ENCODE data around the gene ABCC1.
"Not testable (repeated sequence)": the region's sequence is repeated elsewhere in the genome, so short reads cannot be mapped to it uniquely, and the experiment has no call there.

The ABCC1 gene

GRCh38 chr16:15947983-15948509, 1.4 kb upstream of the ABCC1 start:
- no peak for DNase-seq

DNA sequence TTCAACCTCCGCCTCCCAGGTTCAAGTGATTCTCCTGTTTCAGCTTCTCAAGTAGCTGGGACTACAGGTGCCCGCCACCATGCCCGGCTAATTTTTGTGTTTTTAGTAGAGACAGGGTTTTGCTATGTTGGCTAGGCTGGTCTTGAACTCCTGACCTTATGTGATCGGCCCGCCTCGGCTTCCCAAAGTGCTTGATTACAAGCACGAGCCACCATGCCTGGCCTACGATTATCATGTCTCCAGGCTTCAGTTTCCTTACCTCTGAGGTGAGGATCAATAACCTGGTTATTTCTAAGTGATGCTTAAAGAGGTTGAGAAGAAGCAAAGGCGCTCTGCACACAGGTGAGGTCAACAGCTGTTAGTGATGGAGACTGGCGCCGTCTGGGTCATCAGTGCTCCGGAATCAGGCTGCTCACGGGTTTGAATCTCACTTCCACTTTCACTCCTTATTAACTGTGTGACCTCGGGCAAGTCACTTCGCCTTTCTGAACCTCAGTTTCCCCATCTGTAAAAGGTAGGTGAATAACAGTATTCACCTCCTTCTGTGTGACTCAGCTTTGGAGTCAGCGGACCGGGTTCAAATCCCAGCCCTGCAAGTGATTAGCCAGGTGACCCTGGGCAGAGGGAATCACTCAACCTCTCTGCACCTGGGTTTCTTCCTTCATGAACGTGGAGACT, 745 bp upstream of the ABCC1 start:
- DNase-seq, result no peak

DNA sequence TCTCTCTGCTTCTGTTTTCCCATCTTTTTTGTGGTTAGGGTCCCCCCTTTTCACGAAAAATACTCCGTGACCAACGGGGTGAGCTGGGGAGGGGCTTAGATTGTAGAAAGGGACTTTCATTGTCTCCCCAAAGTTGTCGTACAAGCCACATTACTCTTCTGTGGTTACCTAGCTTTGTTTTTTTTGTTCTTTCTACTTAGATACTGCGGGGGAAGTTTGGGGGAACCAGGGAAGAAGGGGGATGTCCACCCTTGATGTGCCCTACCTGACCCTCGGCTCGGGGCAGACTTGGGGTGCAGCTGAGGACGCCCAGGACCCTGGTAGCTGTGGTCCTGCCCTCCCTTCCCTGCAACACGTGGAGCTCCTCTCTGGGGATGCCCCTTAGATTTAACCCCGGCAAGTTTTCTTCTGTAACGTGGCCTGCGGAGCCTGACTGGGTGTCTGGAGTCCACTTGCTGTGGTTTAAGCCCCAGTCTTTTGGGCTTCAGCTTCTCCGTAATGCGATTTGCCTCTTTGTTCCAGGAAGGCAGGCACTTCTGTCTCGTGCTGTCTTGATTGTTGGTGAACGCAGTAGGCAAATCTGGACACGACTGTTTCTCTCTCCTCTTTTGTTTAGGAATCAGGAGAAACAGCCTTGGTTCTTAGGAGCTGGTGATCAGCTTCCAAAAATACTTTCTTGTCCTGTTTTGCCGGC, 892 bp downstream of the ABCC1 start:
- peak in 1 of 2 experiments; percentile 23 for DNase-seq

- no peak for DNase-seq
These were observed 1.5 kb downstream of the ABCC1 start for GRCh38 chr16:15950869-15951268.

GRCh38 chr16:15951852-15952251, 2.4 kb downstream of the ABCC1 start:
- no peak for DNase-seq

GRCh38 chr16:15952265-15952711, 2.9 kb downstream of the ABCC1 start:
- DNase-seq, result no peak

DNA sequence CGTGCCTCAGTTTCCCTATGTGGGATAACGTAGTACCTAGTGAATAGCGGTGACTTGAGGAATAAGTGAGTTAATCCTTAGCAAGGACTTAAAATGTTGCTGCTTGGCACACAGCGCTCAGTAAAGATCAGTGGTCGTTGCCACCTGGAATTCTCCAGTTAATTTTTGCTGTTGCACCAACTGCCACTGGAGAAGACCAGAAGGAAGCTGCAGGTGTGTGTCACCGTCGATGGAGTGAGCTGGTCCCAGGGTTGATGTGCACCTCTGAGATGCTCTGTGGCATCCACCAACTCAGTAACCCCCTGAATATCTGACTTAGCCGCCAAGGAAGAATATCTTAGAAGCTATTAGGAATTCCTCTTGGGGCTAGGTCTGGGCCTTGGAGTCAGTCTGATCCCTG, 4.1 kb downstream of the ABCC1 start:
- no peak for DNase-seq

DNA sequence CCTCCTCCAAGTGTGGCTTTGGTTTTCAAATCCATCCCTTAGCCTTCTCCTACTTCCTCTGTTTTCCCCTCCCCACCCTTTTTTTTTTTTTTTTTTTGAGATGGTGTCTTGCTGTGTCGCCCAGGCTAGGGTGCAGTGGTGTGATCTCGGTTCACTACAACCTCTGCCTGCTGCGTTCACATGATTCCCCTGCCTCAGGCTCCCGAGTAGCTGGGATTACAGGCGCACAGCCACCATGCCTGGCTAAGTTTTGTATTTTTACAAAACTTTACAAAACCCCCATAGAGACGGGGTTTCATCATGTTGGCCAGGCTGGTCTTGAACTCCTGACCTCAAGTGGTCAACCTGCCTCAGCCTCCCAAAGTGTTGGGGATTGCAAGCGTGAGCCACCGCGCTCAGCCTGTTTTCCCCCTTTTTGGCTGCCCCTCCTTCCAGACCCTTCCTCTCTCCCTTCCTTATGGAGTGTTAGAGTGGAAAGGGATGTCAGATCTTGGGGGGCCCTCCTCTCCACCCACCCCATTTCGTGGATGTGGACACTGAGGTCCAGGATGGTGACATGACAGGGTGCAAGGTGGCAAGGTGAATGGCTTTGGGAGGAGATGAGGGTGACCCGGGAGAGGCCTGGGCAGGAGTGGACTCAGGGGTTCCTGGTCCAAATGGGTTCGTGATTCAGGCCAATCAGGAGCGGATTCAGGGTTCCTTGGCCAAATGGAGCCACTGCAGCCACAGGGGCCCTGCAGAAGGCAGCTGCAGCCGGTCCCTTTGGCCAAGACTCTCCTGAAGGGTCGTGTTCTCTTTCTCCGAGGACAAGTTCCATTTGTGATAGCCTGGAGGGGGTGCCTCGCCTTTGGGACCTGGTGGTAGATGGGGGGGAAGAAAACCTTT, 4.8 kb downstream of the ABCC1 start:
- no peak for DNase-seq

- no peak for DNase-seq
These were observed 5.4 kb downstream of the ABCC1 start for GRCh38 chr16:15954814-15955151.

GRCh38 chr16:15955425-15955824, 6.0 kb downstream of the ABCC1 start:
- DNase-seq, result no peak

GRCh38 chr16:15956106-15956505, 6.7 kb downstream of the ABCC1 start:
- DNase-seq, result not testable (repeated sequence)

- DNase-seq, result no peak
These were observed 9.4 kb downstream of the ABCC1 start for GRCh38 chr16:15958703-15959348.

DNA sequence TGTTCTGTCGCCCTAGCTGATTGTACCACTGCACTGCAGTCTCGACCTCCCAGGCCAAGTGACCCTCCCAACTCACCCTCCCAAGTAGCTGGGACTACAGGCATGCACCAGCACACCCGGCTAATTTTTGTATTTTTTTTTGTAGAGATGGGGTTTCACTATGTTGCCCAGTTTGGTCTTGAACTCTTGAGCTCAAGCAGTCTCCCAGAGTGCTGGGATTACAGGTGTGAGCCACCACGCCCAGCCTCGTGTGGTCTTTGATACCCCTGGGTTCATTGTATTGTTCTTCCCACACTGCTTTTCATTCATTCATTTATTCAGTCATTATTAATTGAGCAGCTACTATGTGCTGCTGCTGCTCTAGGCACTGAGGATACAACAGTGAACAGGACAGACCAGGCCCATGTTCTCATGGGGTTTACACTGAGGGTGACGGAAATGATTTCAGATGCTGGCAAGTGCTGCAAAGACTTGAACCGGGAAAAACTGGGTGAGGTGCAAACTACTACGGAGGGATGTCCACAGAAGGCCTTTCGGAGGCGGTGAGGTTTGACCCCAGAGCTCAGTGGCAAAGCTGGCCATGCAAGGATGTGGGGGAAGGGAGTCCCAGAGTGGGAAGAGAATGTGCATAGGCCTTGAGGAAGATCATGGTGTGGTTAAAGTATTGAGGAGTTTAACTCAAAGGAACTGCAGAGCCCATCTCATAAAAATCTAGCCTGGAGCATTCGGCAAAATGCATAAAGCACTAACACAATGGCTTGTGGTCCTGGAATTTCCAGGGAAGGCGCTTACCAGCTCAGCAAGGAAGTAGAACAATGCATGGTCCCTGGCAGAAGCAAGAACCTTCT, 10.9 kb downstream of the ABCC1 start:
- no peak for DNase-seq

DNA sequence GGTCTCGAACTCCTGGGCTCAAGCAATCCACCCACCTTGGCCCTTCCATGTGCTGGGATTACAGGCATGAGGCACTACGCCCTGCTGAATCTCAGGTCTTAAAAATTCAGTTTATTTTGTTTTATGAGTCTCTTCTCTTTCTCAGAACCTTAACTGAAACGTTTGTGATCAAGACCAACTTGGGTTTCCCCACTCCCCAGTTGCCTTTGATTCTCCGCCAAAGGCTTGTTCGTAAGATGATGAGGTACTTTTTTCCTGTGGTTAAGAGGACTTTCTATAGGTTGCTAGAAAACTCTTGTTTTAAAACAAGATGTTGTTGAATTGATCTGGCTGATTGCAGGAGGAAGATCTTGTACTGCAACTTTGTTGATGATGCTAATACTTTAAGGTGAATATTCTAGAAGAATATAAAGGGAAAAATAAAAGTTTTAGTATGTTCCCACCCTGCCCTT, 11.7 kb downstream of the ABCC1 start:
- DNase-seq, result no peak

- DNase-seq, result no peak
These were observed 12.2 kb downstream of the ABCC1 start for GRCh38 chr16:15961571-15962090.

DNA sequence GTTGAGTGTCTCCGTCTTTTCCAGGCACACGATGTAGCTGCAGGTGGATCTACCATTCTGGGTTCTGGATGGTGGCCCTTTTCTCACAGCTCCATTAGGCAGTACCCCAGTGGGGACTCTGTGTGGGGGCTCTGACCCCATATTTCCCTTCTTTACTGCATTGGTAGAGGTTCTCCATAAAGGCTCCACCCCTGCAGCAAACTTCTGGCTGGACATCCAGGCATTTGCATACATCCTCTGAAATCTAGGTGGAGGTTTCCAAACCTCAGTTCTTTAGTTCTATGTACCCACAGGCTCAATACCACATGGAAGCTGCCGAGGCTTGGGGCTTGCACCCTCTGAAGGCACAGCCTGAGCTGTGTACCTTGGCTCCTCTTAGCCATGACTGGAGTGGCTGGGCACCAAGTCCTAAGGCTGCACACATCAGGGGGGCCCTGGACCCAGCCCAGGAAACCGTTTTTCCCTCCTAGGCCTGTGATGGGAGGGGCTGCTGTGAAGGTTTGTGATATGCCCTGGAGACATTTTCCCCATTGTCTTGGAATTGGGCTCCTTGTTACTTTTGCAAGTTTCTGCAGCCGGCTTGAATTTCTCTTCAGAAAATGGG, 14.0 kb downstream of the ABCC1 start:
- no peak for DNase-seq

GRCh38 chr16:15966420-15966819, 17.0 kb downstream of the ABCC1 start:
- DNase-seq, result no peak

GRCh38 chr16:15966836-15967546, 17.6 kb downstream of the ABCC1 start:
- peak in 1 of 2 experiments; percentile 29 for DNase-seq

- no peak for DNase-seq
These were observed 18.4 kb downstream of the ABCC1 start for GRCh38 chr16:15967655-15968315.

DNA sequence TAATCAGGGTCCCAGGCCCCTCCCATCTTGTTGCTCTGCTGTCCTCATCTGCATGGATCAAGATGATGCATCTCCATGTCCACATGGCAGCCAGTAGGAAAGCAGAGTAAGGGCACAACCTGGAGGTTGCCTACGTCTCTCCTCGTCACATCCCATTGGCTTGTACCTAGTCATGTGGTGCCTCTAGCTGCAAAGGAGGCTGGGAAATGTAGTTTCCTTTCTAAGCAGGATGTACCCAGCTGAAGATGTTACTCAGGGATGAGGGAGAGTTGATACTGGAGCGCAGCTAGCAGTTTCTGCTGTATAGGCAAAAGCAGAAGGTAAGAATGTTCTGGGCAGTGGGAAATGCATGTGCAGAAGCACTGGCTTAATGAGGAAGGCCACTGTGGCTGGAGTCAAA, 20.8 kb downstream of the ABCC1 start:
- peak in 1 of 2 experiments; percentile 9 for DNase-seq

Data from SW 1271 (cell line).